ENCODE results near the gene DAP. TPM values are rescaled to one million over a fixed set of nuclear protein-coding genes. Genes with fewer than 3 reads are reported as not detected.
"Not testable (repeated sequence)": the region's sequence is repeated elsewhere in the genome, so short reads cannot be mapped to it uniquely, and the experiment has no call there.

The DAP gene
- total RNA-seq = 63.7 and 65.4 TPM in 2 replicates

DNA sequence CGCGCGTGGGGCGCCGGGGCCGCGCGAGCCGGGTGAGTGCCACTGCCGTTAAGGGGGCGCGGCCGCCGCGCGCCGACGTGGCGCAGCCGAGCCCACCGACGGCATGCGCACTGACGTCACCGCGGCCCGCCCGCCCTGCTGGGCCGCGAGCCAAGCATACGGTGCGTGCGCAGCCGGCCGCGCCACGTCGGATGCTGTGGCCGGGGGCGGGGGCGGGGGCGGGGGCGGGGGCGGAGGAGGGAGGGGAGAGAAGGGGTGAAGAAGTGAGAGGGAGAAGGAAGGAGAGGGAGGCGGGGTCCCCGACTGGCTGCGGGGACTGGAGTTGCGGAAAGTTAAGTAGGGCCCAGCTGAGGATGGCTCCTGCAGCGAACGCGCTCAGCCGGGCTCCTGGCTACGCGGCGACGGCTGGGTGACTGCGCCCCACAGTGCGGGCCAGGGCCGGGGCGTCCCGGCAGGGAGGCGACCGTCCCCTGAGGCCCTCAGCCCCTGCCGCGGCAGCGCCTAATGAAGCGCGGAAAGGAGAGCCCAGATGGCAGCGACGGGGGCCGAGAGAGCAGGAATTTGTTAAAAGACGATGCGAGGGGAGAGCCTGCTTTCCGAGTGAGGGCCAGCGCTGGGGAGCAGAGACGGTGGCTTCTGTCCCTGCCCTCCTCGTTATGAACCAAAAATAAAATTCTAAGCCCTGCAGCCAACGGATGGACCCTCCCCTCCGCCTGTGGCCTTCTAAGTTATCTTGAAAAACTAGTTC lies at the start of gene DAP:
TSS of gene DAP (minus strand) at position 50 of the 748 bp plus-strand sequence. CDS start 166 bp downstream, outside the sequence.
- intact Hi-C loops (cut with micrococcal nuclease) = loop anchor here (1.0 to 10.0 kb wide), 6 partner anchors 126 to 509 kb away; partner anchors contain the start of genes ANKRD33B, MARCHF6 and ROPN1L

DNA sequence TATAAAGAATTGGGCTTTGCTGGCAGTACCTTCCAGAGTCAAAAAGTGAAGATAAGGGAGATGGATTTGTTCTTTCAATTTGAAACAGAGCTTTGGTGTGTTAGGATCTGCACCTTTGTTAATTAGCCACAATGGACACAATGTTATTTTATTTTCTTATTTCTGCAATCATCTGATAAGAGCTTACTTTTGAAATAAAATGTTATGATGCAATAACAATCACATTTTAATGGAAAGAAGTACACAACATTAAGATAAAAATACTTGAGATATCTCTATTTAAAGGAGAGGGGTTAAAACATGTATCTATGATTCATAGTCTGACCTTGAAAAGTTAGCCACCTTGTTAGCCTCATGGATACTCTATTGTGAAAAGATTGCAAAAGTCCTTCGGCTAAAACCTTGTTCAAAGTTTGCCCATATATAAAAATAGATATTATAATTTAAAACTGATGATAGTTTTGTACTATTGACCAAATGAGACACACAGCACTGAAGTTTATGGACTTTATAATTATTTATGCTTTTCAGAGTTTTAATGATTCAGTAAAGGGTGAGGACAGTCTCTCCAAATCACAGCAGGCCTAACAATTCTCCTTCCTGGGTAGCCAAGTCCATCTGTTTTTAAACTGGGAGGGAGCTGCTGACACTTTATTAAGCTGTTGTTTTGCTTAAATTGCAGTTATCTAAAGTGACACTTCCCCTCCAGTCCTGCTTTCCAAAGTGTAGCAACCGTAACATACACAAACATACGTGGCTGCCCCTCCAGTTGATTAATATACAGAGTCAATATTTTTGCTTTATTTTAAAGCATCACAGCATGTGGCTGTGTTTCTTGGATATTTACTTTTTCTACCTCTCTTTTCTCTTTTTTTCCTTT lies 47.6 kb upstream of the DAP start:
- intact Hi-C loops (cut with micrococcal nuclease) = no loop called here

DNA sequence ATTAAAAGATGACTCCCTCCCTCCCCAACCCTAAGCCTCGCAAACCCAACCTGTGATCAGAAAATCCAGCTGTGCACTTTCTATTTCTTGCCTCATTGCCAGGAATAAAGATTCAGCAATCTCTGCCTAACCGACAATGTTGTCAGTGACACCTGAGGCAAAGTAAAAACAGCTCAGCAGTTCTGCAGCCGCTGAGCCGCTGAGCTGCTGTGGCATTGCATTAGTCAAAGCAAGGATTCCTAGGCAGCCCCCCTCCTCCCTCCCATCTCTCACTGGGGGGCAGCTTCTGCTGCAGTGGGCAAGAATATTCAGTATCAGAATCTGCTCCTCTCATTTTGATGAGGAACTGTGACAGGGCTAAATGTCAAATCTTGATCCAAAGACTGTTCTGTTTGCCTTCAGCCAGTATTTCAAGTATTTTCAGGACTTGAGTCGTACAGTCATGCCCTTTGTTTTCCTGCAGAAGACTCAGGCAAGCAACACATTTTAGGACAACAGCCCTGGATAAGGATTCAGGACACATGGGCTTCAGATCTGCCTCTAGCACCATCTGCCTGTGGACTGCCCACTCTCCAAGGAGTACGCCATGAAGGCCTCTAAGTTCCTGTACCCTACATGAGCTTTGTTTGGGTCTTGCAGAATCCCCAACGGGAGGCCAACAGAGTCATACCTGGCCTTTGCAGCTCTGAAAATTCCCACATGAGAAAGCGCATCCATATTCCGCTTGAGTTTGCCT lies 41.1 kb upstream of the DAP start:
- intact Hi-C loops (cut with micrococcal nuclease) = no loop called here

DNA sequence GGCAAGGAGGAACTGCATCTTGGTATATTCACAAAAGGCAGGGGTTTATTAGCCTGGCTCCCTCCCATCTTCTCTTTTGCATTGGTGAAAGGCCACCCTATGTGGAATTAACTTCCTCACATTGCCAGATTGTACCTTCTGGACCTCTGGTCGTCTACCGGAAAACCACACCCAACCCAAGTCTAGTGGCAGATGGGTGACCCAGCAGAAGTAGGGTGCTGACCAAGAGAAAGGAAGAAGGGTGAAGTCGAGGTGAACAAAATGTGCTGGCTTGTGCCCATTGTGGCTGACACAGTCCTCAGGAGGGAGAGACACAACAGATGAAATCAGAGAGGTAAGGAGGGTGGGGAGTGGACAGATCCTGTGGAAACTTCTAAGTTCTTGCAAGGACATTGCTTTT lies 39.8 kb upstream of the DAP start:
- intact Hi-C loops (cut with micrococcal nuclease) = no loop called here

DNA sequence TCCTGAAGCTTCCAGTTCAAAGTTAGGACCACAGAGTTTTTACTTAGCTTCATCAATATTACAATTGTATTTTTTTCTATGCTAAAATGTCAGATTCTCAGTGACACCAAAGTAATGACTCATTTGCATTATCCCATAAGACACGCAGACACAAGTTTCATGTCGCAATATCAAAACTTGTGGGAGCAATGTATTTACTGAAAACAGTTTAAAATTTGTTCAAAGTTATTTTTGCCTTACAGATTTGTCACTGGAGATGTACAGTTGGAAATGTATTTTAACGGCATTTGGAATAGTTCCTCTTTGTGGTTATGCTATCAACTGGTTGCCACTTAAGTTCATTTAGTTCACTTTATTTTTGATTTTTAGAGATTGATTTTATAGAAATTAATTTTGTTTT lies 36.2 kb upstream of the DAP start:
- intact Hi-C loops (cut with micrococcal nuclease) = no loop called here

DNA sequence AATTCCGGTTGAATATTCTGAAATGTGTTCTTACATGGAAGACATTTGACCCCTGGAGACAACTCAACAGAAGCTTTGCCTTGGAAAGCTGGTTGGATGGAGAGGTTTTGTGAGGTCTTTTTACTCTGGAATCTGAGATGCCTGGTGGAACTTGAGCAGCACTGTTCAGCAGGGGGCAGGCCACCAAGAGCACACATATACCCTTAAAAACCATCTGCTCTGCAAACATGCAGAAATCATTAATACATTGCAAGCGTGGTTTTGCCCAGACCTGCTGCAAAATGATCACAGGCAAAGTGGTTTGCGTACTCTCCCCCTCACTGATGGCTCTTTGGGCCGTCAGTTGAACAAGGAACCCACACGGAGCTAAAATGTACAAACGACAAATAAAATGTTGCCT lies 32.8 kb upstream of the DAP start:
- intact Hi-C loops (cut with micrococcal nuclease) = no loop called here

GRCh38 chr5:10792336-10792735 lies 31.3 kb upstream of the DAP start:
- intact Hi-C loops (cut with micrococcal nuclease) = no loop called here

DNA sequence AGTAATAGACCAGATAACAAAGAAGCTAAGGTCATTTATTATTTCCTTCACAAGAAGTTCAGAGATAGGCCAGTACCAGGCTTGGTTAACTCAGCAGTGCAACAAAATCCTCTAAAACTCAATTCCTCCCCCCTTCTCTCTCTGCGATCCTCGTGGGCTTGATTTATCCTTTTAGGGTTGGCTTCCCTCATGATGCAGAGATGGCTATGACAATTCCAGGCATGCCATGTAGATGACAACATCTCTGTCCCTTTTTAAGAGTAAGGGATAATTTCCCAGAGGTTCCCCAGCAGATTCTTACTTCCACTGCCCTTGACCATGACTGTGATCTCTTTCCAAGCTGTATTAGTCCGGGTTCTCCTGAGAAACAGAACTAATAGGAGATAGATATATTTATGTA lies 28.7 kb upstream of the DAP start:
- intact Hi-C loops (cut with micrococcal nuclease) = no loop called here

DNA sequence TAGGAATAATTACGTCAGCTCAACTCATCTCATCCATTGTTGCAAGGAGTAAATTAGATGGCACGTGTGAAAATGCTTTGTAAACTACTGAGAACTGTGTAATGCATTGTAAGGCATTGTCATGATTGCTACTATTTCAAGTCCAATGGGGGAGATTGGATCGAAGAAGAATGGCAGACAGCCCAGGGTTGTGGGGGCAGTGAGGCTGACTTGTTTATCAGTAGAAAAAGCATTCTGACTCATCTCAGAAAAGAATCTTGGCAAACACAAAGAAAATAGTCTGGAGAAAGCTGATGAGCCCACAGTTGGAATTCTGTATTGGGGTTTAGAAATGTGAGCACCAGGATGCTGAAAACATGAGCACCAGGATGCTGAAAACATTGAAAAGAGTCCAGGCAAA lies 28.0 kb upstream of the DAP start:
- intact Hi-C loops (cut with micrococcal nuclease) = no loop called here

- intact Hi-C loops (cut with micrococcal nuclease) = no loop called here
Observed at GRCh38 chr5:10788358-10788757, 27.3 kb upstream of the DAP start.

GRCh38 chr5:10786835-10787234 lies 25.8 kb upstream of the DAP start:
- intact Hi-C loops (cut with micrococcal nuclease) = no loop called here

- intact Hi-C loops (cut with micrococcal nuclease) = not testable (repeated sequence)
Observed at GRCh38 chr5:10780208-10780607, 19.2 kb upstream of the DAP start.

DNA sequence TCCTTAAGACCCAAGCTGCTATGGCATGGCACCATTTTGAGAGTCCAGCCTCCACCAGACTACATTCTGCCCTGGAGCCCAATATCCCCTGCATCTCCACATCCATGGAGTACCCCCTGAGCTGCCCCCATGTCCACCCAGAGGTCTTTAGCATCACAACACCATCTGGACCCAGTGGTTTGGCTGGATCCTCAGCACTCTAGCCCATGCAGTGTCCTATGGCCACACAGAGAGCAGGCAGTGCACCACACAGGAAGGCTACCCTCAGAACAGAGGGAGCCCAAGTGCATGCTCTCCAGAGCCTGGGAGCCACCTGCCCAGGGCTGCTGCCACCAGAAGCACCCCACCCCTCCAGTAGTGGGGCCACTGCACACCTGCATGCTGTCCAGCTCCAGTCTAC lies 18.6 kb upstream of the DAP start:
- intact Hi-C loops (cut with micrococcal nuclease) = no loop called here

- intact Hi-C loops (cut with micrococcal nuclease) = no loop called here
Observed at GRCh38 chr5:10778179-10778910, 17.3 kb upstream of the DAP start.

DNA sequence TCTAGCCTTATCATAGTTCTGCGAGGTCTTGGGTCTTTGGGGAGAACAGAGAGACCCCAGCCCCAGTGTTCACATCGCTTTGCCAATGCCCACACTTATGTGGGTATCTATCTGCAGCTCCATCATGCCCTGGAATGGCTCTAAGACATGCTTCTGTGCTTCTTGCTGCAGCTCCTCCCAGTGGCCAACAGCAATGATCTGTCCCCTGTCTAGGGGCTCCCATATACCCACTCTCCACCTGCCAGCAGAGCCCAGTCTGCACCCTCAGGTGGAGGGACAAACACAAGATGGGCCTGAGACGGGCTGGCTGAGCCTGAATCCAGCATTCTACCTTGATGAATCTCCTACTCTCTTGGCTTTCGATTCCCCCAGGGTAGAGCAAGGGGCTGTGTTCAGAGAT lies 14.6 kb upstream of the DAP start:
- intact Hi-C loops (cut with micrococcal nuclease) = no loop called here

- intact Hi-C loops (cut with micrococcal nuclease) = no loop called here
Observed at GRCh38 chr5:10772901-10773585, 12.0 kb upstream of the DAP start.

- intact Hi-C loops (cut with micrococcal nuclease) = loop anchor here (10.0 kb wide), 1 partner anchor 484 kb away; no protein-coding TSS in a partner anchor
Observed at GRCh38 chr5:10768328-10768899, 7.4 kb upstream of the DAP start.

DNA sequence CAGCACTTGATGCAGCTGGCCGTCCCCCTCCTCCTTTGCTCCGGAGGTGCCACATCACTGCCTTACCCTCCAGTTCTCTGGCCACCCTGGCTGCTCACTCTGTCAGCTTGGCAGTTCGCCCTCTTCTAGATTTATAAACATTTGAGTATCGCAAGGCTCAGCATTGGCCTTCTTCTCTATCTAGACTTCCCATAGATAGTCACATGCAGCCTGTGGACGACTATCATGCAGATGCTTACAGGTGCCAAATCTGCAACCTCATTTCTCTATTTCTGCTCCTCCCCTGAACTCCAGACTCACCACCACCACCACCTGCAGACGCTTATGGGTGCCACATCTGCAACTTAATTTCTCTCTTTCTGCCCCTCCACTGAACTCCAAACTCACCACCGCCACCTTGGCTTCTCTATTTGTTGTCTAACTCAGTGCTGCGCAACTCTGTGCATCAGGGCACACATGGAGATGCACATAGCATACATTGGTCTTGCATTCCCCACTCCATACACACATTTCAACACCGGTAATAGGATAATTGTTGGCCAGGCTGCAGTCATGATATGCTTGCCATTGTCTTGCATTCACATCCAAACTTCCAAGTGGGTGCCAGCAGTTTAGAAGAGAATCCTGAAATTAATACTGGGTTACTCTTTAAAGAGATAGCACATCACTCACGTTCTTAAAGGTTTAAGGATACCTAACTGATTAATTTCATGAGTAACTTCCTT lies 1.9 kb upstream of the DAP start:
- intact Hi-C loops (cut with micrococcal nuclease) = loop anchor here (1.0 to 10.0 kb wide), 2 partner anchors 317 to 478 kb away; no protein-coding TSS in a partner anchor

Measured in T-helper 1 cell treated with Interleukin-12 subunit alpha and Interleukin-12 subunit beta and Interleukin-4 antibody, amounts not matched to agents 30 ng/mL and 1 ng/mL, for 36 hours (primary cell).